Stimulated activated naive B cell treated with anti-CD40 and anti-IgM and Interleukin-4, amounts not matched to agents 10 μg/mL and 1 μg/mL and 100 μg/mL, for 72 hours (primary cell): ENCODE measurements around the gene DLG1.

Experiments used
- ATAC-seq, 2 donors: fragments of 150-1000 bp; cut with Tn5 transposase; replicated peaks; 2 replicates each; pipeline ENCODE4 v1.10.0; 2021; ENCODE audit warnings: moderate library complexity in 1 of 2
- DNase-seq: peaks from one replicate; pipeline ENCODE4 v3.0.0; 2021
- H3K27ac Mint-ChIP-seq: one replicate; pipeline ENCODE4 v1.8.0; 2022; ENCODE audit warnings: mild to moderate bottlenecking, mixed read lengths
- H3K27me3 Mint-ChIP-seq, 2 donors: one replicate each; pipeline ENCODE4 v1.8.0; 2022; ENCODE audit warnings: mixed read lengths in 2 of 2
- H3K36me3 Mint-ChIP-seq, 2 donors: one replicate each; pipeline ENCODE4 v1.8.0; 2022; ENCODE audit warnings: mixed read lengths in 2 of 2, mild to moderate bottlenecking in 1 of 2
- H3K4me1 Mint-ChIP-seq, 2 donors: one replicate each; pipeline ENCODE4 v1.8.0; 2022; ENCODE audit warnings: mixed read lengths in 2 of 2, mild to moderate bottlenecking in 1 of 2
- H3K4me3 Mint-ChIP-seq, 2 donors: one replicate each; pipeline ENCODE4 v1.8.0; 2022; ENCODE audit warnings: mild to moderate bottlenecking in 2 of 2, mixed read lengths in 2 of 2, moderate library complexity in 1 of 2
- H3K9me3 Mint-ChIP-seq, 2 donors: one replicate each; pipeline ENCODE4 v1.8.0; 2022; ENCODE audit warnings: mixed read lengths in 2 of 2, mild to moderate bottlenecking in 1 of 2

Gene DLG1

DNA sequence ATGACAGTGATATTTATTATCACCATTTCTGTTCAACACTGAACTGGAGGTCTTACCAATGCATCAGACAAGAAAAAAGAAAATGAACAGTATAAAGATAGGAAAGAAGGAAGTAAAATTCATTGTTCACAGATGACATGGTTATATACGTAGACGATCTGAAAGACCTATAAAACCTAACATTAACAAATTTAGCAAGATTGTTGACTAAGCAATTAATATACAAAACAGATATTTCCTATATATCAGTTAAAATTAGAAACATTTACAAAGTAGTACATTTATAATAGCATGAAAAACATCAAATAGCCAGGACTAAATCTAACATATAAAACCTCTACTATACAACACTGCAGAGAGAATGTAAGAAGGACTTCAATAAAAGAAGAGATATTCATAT lies 176.0 kb downstream of the DLG1 start:
- Mint-ChIP-seq H3K9me3 (no peaks in the 10 kb centered on the region), H3K4me3 (no peak overlapping the region), H3K4me1 (peaks cover 1 to 2% of the 10 kb centered on the region in 2 donors), H3K27ac (no peak overlapping the region), H3K36me3 (peaks cover 21 to 26% of the 10 kb centered on the region in 2 donors), H3K27me3 (no peaks in the 10 kb centered on the region)
- DNase-seq: no peak
- no peak for ATAC-seq

DNA sequence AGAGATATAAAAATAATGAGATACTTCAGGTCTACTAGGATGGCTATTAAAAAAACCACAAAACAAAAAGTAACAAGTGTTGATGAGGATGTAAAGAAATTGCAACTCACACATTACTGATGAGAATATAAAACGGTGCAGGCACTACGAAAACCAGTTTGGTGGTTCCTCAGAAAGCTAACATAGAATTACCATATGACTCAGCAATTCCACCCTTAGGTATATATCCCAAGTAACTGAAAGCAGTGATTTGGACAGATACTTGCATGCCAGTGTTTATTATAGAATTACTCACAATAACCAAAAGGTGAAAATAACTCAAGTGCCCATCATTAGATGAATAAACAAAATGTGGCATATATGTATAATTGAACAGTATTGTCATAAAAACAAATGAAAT lies 181.3 kb downstream of the DLG1 start:
- Mint-ChIP-seq H3K27me3 (no peaks in the 10 kb centered on the region), H3K4me1 (peaks cover 4 to 7% of the 10 kb centered on the region in 2 donors), H3K27ac (no peak overlapping the region), H3K9me3 (no peaks in the 10 kb centered on the region), H3K36me3 (peaks cover 16 to 34% of the 10 kb centered on the region in 2 donors), H3K4me3 (no peak overlapping the region)
- DNase-seq (no peak), ATAC-seq (peak; percentile 25 to 34)

DNA sequence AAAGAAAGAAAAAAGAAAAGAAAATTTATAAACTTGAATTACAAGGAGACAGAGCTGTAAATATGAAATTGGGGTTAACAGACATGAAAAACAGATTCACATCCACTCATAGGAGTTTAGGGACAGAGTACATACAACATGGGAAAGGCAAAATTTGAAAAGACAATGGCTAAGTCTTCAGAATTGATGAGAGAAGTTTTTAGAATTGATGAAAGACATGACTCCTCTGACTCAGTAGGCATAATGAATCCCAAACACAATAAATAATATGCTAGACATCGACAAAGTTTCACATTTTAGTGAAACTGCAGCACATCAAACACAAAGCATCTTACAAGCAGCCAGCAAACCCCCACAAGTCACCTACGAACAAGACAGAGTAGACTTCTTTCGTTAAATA lies 184.4 kb downstream of the DLG1 start:
- Mint-ChIP-seq H3K4me1 (peaks cover 4 to 7% of the 10 kb centered on the region in 2 donors), H3K36me3 (peaks cover 36 to 55% of the 10 kb centered on the region in 2 donors), H3K27ac (no peak overlapping the region), H3K9me3 (no peaks in the 10 kb centered on the region), H3K27me3 (no peaks in the 10 kb centered on the region), H3K4me3 (no peak overlapping the region)
- DNase-seq: no peak
- ATAC-seq: no peak

DNA sequence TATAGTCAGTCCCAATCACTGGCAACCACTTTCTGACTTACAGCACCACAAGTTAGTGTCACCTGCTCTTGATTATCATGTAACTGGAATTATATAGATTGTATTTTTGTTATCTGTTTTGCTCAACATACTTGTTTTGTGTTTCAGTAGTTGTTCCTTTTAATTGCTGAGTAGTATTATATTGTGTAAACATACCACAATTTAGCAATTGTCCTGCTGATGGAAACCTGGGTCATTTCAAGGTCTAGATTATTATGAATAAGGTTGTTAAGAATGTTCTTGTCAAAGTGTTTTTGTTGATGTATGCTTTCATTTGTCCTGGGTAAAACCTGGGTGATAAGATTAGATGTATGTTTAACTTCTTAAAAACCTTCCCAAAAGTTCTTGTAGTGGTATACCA lies 186.7 kb downstream of the DLG1 start:
- ATAC-seq (no peak), DNase-seq (no peak)
- Mint-ChIP-seq H3K27ac (no peak overlapping the region), H3K4me1 (no peaks in the 10 kb centered on the region), H3K4me3 (no peak overlapping the region), H3K36me3 (peaks cover 39 to 65% of the 10 kb centered on the region in 2 donors), H3K27me3 (no peaks in the 10 kb centered on the region), H3K9me3 (no peaks in the 10 kb centered on the region)

DNA sequence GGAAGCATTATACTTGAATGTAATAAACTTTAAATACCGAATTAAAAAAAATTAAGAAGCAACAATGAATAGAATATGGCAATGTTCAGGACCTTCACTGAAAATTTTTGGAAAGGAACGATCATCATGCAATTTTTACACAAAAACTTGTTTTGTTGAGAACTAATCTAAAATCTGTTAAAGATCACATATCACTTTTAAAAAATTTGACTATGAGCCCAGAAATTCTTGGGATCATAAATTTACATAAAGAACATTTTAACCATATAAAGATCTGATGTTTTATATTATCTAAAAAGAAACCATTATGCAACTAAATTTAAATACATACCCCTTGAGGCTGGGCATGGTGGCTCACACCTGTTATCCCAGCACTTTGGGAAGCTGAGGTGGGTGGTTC lies 192.6 kb downstream of the DLG1 start:
- DNase-seq: no peak
- Mint-ChIP-seq H3K36me3 (peaks cover 36 to 48% of the 10 kb centered on the region in 2 donors), H3K27ac (no peak overlapping the region), H3K27me3 (no peaks in the 10 kb centered on the region), H3K4me1 (no peaks in the 10 kb centered on the region), H3K4me3 (no peak overlapping the region), H3K9me3 (no peaks in the 10 kb centered on the region)
- no peak for ATAC-seq

- no peaks in the 10 kb centered on the region for H3K27me3 Mint-ChIP-seq
Measured at GRCh38 chr3:197104738-197105137, 193.7 kb downstream of the DLG1 start.

DNA sequence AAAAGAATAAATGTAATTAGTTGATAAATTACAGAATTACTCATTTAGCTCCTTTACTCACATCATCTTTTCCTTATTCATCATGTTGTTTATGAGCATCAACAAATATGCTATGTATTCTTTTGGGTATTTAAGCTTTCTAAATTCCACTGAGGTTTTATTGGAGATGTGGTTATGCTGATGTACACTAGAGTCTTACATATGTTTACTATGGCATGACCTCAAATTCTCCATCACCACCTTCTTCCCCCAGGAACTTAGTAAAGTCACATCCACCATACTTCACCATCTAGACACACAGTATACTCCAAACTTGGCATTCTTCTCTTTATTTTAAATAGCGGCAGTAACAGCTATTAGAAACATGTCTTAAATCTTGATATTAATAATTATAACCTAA lies 194.6 kb downstream of the DLG1 start:
- H3K27me3 Mint-ChIP-seq: no peaks in the 10 kb centered on the region
- no peak overlapping the region for H3K27ac Mint-ChIP-seq
- ATAC-seq: no peak
- H3K4me3 Mint-ChIP-seq: no peak overlapping the region
- H3K9me3 Mint-ChIP-seq: no peaks in the 10 kb centered on the region
- peaks cover 30 to 43% of the 10 kb centered on the region in 2 donors for H3K36me3 Mint-ChIP-seq
- H3K4me1 Mint-ChIP-seq: no peaks in the 10 kb centered on the region
- DNase-seq: no peak

More at GRCh38 chr3:197104738-197105137, 193.7 kb downstream of the DLG1 start:
- Mint-ChIP-seq H3K36me3 (peaks cover 26 to 44% of the 10 kb centered on the region in 2 donors), H3K27ac (no peak overlapping the region), H3K4me3 (no peak overlapping the region), H3K4me1 (no peaks in the 10 kb centered on the region), H3K9me3 (no peaks in the 10 kb centered on the region)
- ATAC-seq: no peak
- no peak for DNase-seq

- H3K4me1 Mint-ChIP-seq: peaks cover 4 to 6% of the 10 kb centered on the region in 2 donors
- DNase-seq (no peak), ATAC-seq (no peak)
- peaks cover 20 to 25% of the 10 kb centered on the region in 2 donors for H3K36me3 Mint-ChIP-seq
- H3K9me3 Mint-ChIP-seq: peaks cover 0 to under 1% of the 10 kb centered on the region in 2 donors
- no peaks in the 10 kb centered on the region for H3K27me3 Mint-ChIP-seq
- no peak overlapping the region for H3K27ac Mint-ChIP-seq
- H3K4me3 Mint-ChIP-seq: no peak overlapping the region
Measured at GRCh38 chr3:197093871-197094270, 204.5 kb downstream of the DLG1 start.

- Mint-ChIP-seq H3K4me3 (peak overlapping the region in 1 of 2 donors; percentile 35), H3K36me3 (peaks cover 26 to 40% of the 10 kb centered on the region in 2 donors), H3K27me3 (no peaks in the 10 kb centered on the region), H3K27ac (no peak overlapping the region), H3K4me1 (peaks cover 15 to 26% of the 10 kb centered on the region in 2 donors), H3K9me3 (peaks cover 0 to 2% of the 10 kb centered on the region in 2 donors)
- ATAC-seq: peak; percentile 89 to 95
- DNase-seq: no peak
Measured at GRCh38 chr3:197088370-197088769, 210.0 kb downstream of the DLG1 start.

DNA sequence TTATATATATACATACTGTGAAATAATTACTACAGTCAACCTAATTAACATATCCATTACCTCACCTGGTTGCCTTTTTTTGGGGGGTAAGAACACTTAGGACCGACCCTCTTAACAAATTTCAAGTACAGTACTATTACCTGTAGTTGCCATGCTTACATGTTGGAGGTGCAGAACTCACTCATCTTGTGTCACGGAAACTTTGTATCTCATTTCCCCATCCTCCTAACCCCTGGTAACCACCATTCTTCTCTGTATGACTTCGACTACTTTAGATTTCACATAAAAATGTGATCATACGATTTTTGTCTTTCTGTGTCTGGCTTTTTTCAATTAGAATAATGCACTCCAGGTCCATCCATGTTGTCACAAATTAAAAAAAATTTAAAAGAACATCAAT lies 213.3 kb downstream of the DLG1 start:
- ATAC-seq (peak; percentile 63 to 73), DNase-seq (no peak)
- H3K9me3 Mint-ChIP-seq: peaks cover 0 to 2% of the 10 kb centered on the region in 2 donors
- no peak overlapping the region for H3K27ac Mint-ChIP-seq
- peaks cover 28 to 45% of the 10 kb centered on the region in 2 donors for H3K36me3 Mint-ChIP-seq
- H3K27me3 Mint-ChIP-seq: no peaks in the 10 kb centered on the region
- H3K4me1 Mint-ChIP-seq: peaks cover 15 to 26% of the 10 kb centered on the region in 2 donors
- no peak overlapping the region for H3K4me3 Mint-ChIP-seq

- no peaks in the 10 kb centered on the region for H3K9me3 Mint-ChIP-seq
- H3K27ac Mint-ChIP-seq: peak overlapping the region; percentile 52
- peaks cover 21 to 34% of the 10 kb centered on the region in 2 donors for H3K36me3 Mint-ChIP-seq
- H3K4me3 Mint-ChIP-seq: no peak overlapping the region
- H3K27me3 Mint-ChIP-seq: no peaks in the 10 kb centered on the region
- DNase-seq: no peak
- ATAC-seq: no peak
- peaks cover 8 to 18% of the 10 kb centered on the region in 2 donors for H3K4me1 Mint-ChIP-seq
Measured at GRCh38 chr3:197083486-197083885, 214.9 kb downstream of the DLG1 start.

DNA sequence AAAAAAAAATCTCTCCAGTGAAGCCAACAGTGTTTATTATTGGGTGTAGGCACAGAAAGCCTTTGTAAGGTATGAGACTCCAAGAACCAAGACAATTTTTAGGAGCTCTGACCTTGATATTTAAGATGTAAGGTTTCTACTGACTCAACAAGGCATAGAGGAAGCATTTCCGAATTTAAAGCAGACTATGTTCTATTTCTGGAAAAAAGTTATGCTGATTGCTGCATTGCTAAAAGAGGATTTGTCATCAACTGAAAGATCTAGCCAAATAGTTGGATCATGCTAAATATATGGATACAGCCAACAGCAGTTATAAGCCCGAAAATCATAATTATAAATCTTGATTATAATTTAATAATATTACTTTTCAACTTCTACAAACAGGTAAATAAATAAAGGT lies 215.5 kb downstream of the DLG1 start:
- Mint-ChIP-seq H3K27ac (no peak overlapping the region), H3K4me3 (no peak overlapping the region), H3K4me1 (peaks cover 3 to 12% of the 10 kb centered on the region in 2 donors), H3K9me3 (no peaks in the 10 kb centered on the region), H3K27me3 (no peaks in the 10 kb centered on the region), H3K36me3 (peaks cover 15 to 29% of the 10 kb centered on the region in 2 donors)
- DNase-seq (no peak), ATAC-seq (no peak)

DNA sequence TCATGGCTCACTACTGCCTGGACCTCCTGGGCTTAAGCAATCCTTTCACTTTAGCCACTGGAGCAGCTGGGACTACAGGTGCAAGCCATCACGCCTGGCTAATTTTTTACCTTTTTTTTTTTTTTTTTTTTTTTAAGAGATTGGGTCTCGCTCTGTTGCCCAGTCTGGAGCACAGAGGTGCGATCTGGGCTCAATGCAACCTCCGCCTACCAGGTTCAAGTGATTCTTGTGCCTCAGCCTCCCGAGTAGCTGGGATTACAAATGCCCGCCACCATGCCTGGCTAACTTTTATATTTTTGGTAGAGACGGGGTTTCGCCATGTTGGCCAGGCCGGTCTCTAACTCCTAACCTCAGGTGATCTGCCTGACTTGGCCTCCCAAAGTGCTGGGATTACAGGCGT lies 218.1 kb downstream of the DLG1 start:
- no peaks in the 10 kb centered on the region for H3K9me3 Mint-ChIP-seq

GRCh38 chr3:197076415-197076814 lies 222.0 kb downstream of the DLG1 start:
- ATAC-seq (no peak), DNase-seq (no peak)
- no peaks in the 10 kb centered on the region for H3K4me1 Mint-ChIP-seq
- no peak overlapping the region for H3K4me3 Mint-ChIP-seq
- no peak overlapping the region for H3K27ac Mint-ChIP-seq
- H3K9me3 Mint-ChIP-seq: no peaks in the 10 kb centered on the region
- peaks cover 27 to 36% of the 10 kb centered on the region in 2 donors for H3K36me3 Mint-ChIP-seq
- H3K27me3 Mint-ChIP-seq: no peaks in the 10 kb centered on the region

More for the DNA sequence above, 218.1 kb downstream of the DLG1 start:
- Mint-ChIP-seq H3K4me1 (peaks cover 2 to 9% of the 10 kb centered on the region in 2 donors), H3K4me3 (no peak overlapping the region), H3K36me3 (peaks cover 12 to 24% of the 10 kb centered on the region in 2 donors), H3K27ac (no peak overlapping the region), H3K27me3 (no peaks in the 10 kb centered on the region)
- no peak for DNase-seq
- no peak for ATAC-seq

DNA sequence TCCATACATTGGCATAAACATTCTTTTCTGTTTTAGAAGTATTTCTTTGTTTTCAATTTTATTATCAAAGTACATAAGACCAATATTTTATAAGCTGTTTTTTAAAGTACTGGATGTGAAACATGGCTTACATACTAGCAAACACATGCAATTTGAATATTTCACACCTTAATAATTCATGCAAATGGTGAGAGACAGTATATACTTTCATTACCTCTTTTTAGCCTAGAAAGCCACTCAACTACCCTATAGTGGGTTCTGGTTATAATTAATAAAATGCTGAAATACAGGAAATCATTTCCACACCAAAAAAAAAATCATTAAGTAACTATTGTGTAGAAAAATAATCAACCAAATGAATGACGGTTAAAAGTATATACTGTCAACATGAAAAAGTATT lies 230.3 kb downstream of the DLG1 start:
- Mint-ChIP-seq H3K9me3 (no peaks in the 10 kb centered on the region), H3K4me1 (peaks cover 2 to 10% of the 10 kb centered on the region in 2 donors), H3K27ac (no peak overlapping the region), H3K4me3 (no peak overlapping the region), H3K36me3 (peaks cover 26 to 30% of the 10 kb centered on the region in 2 donors), H3K27me3 (no peaks in the 10 kb centered on the region)
- no peak for DNase-seq
- peak; percentile 60 to 75 for ATAC-seq

- Mint-ChIP-seq H3K4me1 (peaks cover 2 to 10% of the 10 kb centered on the region in 2 donors), H3K9me3 (no peaks in the 10 kb centered on the region), H3K36me3 (peaks cover 30 to 37% of the 10 kb centered on the region in 2 donors), H3K4me3 (no peak overlapping the region), H3K27me3 (no peaks in the 10 kb centered on the region), H3K27ac (no peak overlapping the region)
- DNase-seq: no peak
- ATAC-seq: no peak
Measured at GRCh38 chr3:197064771-197065170, 233.6 kb downstream of the DLG1 start.
